ENCODE results near the gene HAGHL.

The HAGHL gene

DNA sequence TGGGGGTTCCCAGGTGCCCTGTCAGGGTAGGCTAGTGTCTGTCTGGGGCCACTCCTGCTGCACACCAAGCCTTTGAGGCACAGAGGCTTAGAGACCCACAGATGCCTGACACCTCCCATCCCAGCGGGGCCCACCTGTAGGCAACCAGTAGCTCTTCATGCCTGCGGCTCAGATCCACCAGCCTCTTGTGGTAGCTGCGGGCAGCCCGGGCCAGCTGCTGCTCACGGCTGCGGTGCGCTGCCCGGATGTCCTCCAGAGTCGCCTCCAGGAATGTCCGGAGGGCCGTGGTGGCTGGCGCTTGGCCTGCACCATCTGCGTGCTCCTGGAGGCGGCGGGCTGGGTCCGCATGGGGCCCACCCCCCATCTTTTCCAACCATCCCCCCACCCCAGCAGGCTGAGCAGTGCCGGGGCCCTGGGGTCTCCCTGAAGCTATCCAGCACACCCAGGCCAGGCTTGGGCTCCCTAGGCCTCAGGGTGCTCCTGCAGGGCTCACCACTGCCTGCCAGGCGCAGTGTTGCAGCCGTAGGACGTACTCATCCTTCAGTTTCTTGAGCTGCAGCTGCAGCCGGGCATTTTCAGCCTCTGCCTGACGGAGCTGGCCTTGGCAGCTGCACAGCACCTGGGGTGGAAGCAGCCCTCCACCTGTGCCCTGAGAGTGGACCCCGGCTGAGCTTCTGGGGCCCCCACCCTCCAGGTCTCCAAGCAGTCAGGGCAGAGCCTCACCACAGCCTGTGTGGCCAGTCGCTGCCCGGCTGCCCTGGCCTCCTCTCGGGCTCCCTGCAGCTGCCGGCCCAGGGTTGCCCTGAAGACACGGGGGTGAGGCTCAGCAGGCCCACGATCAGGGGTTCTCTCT is 2.5 kb upstream of the HAGHL start:
- Histone ChIP-seq H3K36me3 (ENCODE audit: control insufficient read depth in 2 of 2, insufficient read depth in 1 of 2, low read length in 2 of 2) (peaks cover 0 to 5% of the 10 kb centered on the region in 2 experiments; a peak in 1 of 3 replicates), H3K4me1 (ENCODE audit: control insufficient read depth, insufficient read depth, low read length) (peaks cover 11% of the 10 kb centered on the region)
- CTCF ChIA-PET, result interaction anchor here (0.6 to 4.8 kb wide), 3 partner anchors 11 to 21 kb away, joined by 3 to 38 read pairs (median 4); partner anchors contain the start of gene METRN
- TF ChIP-seq HOXA7 (CRISPR knock-in tag; IDR thresholded peaks at IDR 0.05; ENCODE audit: borderline replicate concordance) (no peak), ZNF138 (tag by site-specific recombination; IDR thresholded peaks at IDR 0.05; ENCODE audit: borderline replicate concordance) (no peak), ZSCAN16 (tag by site-specific recombination; IDR thresholded peaks at IDR 0.05) (no peak), ZNF600 (tag by site-specific recombination; IDR thresholded peaks at IDR 0.05) (0 out of 2 replicates have a peak, but pooled peaks have one; percentile 29), ZNF521 (tag by site-specific recombination; IDR thresholded peaks at IDR 0.05) (no peak), ZXDB (tag by site-specific recombination; IDR thresholded peaks at IDR 0.05) (no peak), SCRT2 (tag by site-specific recombination; IDR thresholded peaks at IDR 0.05) (peak; percentile 94), ZNF514 (tag by site-specific recombination; IDR thresholded peaks at IDR 0.05) (no peak), SCRT1 (tag by site-specific recombination; IDR thresholded peaks at IDR 0.05; ENCODE audit: borderline replicate concordance) (peak; percentile 67; the same call in 1 of the 2 replicates), ZNF24 (tag by site-specific recombination; IDR thresholded peaks at IDR 0.05) (no peak), ZNF596 (tag by site-specific recombination; IDR thresholded peaks at IDR 0.05) (no peak), REPIN1 (tag by site-specific recombination; IDR thresholded peaks at IDR 0.05; ENCODE audit: low read depth) (no peak), ZBTB8A (tag by site-specific recombination; IDR thresholded peaks at IDR 0.05) (peak; percentile 25), ZNF114 (tag by site-specific recombination; IDR thresholded peaks at IDR 0.05) (no peak), ZIC2 (tag by site-specific recombination; IDR thresholded peaks at IDR 0.05) (peak; percentile 65)
- TF ChIP-seq, protein P1, sequence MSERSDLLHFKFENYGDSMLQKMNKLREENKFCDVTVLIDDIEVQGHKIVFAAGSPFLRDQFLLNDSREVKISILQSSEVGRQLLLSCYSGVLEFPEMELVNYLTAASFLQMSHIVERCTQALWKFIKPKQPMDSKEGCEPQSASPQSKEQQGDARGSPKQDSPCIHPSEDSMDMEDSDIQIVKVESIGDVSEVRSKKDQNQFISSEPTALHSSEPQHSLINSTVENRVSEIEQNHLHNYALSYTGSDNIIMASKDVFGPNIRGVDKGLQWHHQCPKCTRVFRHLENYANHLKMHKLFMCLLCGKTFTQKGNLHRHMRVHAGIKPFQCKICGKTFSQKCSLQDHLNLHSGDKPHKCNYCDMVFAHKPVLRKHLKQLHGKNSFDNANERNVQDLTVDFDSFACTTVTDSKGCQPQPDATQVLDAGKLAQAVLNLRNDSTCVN (tag by site-specific recombination; optimal IDR thresholded peaks at IDR 0.05), result no peak
- TF ChIP-seq, protein P2, sequence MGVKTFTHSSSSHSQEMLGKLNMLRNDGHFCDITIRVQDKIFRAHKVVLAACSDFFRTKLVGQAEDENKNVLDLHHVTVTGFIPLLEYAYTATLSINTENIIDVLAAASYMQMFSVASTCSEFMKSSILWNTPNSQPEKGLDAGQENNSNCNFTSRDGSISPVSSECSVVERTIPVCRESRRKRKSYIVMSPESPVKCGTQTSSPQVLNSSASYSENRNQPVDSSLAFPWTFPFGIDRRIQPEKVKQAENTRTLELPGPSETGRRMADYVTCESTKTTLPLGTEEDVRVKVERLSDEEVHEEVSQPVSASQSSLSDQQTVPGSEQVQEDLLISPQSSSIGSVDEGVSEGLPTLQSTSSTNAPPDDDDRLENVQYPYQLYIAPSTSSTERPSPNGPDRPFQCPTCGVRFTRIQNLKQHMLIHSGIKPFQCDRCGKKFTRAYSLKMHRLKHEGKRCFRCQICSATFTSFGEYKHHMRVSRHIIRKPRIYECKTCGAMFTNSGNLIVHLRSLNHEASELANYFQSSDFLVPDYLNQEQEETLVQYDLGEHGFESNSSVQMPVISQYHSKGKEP (tag by site-specific recombination; IDR thresholded peaks at IDR 0.05), result 0 out of 2 replicates have a peak, but pooled peaks have one; percentile 17
- TF ChIP-seq, protein P3, sequence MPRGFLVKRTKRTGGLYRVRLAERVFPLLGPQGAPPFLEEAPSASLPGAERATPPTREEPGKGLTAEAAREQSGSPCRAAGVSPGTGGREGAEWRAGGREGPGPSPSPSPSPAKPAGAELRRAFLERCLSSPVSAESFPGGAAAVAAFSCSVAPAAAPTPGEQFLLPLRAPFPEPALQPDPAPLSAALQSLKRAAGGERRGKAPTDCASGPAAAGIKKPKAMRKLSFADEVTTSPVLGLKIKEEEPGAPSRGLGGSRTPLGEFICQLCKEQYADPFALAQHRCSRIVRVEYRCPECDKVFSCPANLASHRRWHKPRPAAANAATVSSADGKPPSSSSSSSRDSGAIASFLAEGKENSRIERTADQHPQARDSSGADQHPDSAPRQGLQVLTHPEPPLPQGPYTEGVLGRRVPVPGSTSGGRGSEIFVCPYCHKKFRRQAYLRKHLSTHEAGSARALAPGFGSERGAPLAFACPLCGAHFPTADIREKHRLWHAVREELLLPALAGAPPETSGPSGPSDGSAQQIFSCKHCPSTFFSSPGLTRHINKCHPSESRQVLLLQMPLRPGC (tag by site-specific recombination; IDR thresholded peaks at IDR 0.05), result no peak
- TF ChIP-seq, protein P4, sequence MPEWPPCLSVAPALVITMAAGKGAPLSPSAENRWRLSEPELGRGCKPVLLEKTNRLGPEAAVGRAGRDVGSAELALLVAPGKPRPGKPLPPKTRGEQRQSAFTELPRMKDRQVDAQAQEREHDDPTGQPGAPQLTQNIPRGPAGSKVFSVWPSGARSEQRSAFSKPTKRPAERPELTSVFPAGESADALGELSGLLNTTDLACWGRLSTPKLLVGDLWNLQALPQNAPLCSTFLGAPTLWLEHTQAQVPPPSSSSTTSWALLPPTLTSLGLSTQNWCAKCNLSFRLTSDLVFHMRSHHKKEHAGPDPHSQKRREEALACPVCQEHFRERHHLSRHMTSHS (tag by site-specific recombination; IDR thresholded peaks at IDR 0.05), result no peak
- TF ChIP-seq, protein P5, sequence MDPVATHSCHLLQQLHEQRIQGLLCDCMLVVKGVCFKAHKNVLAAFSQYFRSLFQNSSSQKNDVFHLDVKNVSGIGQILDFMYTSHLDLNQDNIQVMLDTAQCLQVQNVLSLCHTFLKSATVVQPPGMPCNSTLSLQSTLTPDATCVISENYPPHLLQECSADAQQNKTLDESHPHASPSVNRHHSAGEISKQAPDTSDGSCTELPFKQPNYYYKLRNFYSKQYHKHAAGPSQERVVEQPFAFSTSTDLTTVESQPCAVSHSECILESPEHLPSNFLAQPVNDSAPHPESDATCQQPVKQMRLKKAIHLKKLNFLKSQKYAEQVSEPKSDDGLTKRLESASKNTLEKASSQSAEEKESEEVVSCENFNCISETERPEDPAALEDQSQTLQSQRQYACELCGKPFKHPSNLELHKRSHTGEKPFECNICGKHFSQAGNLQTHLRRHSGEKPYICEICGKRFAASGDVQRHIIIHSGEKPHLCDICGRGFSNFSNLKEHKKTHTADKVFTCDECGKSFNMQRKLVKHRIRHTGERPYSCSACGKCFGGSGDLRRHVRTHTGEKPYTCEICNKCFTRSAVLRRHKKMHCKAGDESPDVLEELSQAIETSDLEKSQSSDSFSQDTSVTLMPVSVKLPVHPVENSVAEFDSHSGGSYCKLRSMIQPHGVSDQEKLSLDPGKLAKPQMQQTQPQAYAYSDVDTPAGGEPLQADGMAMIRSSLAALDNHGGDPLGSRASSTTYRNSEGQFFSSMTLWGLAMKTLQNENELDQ (tag by site-specific recombination; IDR thresholded peaks at IDR 0.05; ENCODE audit: low read depth), result no peak
- TF ChIP-seq, protein P6, sequence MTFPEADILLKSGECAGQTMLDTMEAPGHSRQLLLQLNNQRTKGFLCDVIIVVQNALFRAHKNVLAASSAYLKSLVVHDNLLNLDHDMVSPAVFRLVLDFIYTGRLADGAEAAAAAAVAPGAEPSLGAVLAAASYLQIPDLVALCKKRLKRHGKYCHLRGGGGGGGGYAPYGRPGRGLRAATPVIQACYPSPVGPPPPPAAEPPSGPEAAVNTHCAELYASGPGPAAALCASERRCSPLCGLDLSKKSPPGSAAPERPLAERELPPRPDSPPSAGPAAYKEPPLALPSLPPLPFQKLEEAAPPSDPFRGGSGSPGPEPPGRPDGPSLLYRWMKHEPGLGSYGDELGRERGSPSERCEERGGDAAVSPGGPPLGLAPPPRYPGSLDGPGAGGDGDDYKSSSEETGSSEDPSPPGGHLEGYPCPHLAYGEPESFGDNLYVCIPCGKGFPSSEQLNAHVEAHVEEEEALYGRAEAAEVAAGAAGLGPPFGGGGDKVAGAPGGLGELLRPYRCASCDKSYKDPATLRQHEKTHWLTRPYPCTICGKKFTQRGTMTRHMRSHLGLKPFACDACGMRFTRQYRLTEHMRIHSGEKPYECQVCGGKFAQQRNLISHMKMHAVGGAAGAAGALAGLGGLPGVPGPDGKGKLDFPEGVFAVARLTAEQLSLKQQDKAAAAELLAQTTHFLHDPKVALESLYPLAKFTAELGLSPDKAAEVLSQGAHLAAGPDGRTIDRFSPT (tag by site-specific recombination; IDR thresholded peaks at IDR 0.05), result peak; percentile 38; the same call in 1 of the 2 replicates
- TF ChIP-seq, protein P7, sequence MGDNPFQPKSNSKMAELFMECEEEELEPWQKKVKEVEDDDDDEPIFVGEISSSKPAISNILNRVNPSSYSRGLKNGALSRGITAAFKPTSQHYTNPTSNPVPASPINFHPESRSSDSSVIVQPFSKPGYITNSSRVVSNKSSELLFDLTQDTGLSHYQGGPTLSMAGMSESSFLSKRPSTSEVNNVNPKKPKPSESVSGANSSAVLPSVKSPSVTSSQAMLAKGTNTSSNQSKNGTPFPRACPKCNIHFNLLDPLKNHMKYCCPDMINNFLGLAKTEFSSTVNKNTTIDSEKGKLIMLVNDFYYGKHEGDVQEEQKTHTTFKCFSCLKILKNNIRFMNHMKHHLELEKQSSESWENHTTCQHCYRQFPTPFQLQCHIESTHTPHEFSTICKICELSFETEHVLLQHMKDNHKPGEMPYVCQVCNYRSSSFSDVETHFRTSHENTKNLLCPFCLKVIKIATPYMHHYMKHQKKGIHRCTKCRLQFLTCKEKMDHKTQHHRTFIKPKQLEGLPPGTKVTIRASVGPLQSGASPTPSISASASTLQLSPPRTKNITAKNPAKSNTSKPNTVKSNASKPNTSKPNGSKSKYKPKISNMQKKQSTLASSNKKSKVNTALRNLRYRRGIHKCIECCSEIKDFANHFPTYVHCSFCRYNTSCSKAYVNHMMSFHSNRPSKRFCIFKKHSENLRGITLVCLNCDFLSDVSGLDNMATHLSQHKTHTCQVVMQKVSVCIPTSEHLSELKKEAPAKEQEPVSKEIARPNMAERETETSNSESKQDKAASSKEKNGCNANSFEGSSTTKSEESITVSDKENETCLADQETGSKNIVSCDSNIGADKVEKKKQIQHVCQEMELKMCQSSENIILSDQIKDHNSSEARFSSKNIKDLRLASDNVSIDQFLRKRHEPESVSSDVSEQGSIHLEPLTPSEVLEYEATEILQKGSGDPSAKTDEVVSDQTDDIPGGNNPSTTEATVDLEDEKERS (tag by site-specific recombination; IDR thresholded peaks at IDR 0.05), result no peak

More for the DNA sequence above, 2.5 kb upstream of the HAGHL start:
- Histone ChIP-seq H3K27ac (ENCODE audit: extremely low read depth, low read depth, low read length) (no peak overlapping the region), H3K4me3 (ENCODE audit: low read depth, low read length) (no peak overlapping the region), H3K9me3 (ENCODE audit: control insufficient read depth, insufficient read depth, low read depth, low read length) (no peaks in the 10 kb centered on the region)
- POLR2A ChIA-PET, result interaction anchor here (1.3 to 2.1 kb wide), 5 partner anchors 8 to 77 kb away, joined by 3 to 8 read pairs (median 4); partner anchors contain the start of genes GNG13, METRN and WDR24

Measured in HEK293 (cell line).